DOHH2 (cell line): Measurements from ENCODE around the gene DIP2C.

Source experiments
- CTCF ChIP-seq: fragments of 200-600 bp; sonication (generic); IDR thresholded peaks from one replicate; pipeline ENCODE4 v1.5.1; 2014; ENCODE audit warnings: antibody characterized with exemption, mild to moderate bottlenecking, low read depth, low read length; ENCODE audit not compliant: poor library complexity, severe bottlenecking
- EZH2phosphoT487 ChIP-seq: fragments of 200-600 bp; sonication (generic); IDR thresholded peaks from 2 replicates; pipeline ENCODE4 v1.6.1; 2017; ENCODE audit warnings: borderline replicate concordance, mild to moderate bottlenecking, antibody characterized with exemption, low read length, moderate library complexity, mixed read lengths

- TF ChIP-seq CTCF (no peak), EZH2phosphoT487 (no peak)
These were observed 348.8 kb downstream of the DIP2C start for GRCh38 chr10:340646-341045.
